ENCODE measurements around the gene POLDIP3.
"Not testable (repeated sequence)": the region's sequence is repeated elsewhere in the genome, so short reads cannot be mapped to it uniquely, and the experiment has no call there.

Gene POLDIP3

GRCh38 chr22:42608136-42608822 lies 6.4 kb downstream of the POLDIP3 start:
- H3K4me3 ChIP-seq (ENCODE audit: low read depth, low read length) = no peak overlapping the region
- no peak for TF ChIP-seq CTCF (IDR thresholded peaks at IDR 0.05; ENCODE audit: borderline replicate concordance, insufficient read depth, low read depth, low read length)

GRCh38 chr22:42607641-42608040 lies 7.0 kb downstream of the POLDIP3 start:
- H3K4me3 ChIP-seq (ENCODE audit: low read depth, low read length) = not testable (repeated sequence)

- TF ChIP-seq CTCF (IDR thresholded peaks at IDR 0.05; ENCODE audit: borderline replicate concordance, insufficient read depth, low read depth, low read length) = no peak
- no peak overlapping the region for H3K4me3 ChIP-seq (ENCODE audit: low read depth, low read length)
These were observed 10.3 kb downstream of the POLDIP3 start for GRCh38 chr22:42604403-42604802.

- no peak overlapping the region for H3K4me3 ChIP-seq (ENCODE audit: low read depth, low read length)
- TF ChIP-seq CTCF (IDR thresholded peaks at IDR 0.05; ENCODE audit: borderline replicate concordance, insufficient read depth, low read depth, low read length) = no peak
These were observed 11.3 kb downstream of the POLDIP3 start for GRCh38 chr22:42603427-42603826.

- H3K4me3 ChIP-seq (ENCODE audit: low read depth, low read length) = no peak overlapping the region
- TF ChIP-seq CTCF (IDR thresholded peaks at IDR 0.05; ENCODE audit: borderline replicate concordance, insufficient read depth, low read depth, low read length) = no peak
These were observed 12.2 kb downstream of the POLDIP3 start for GRCh38 chr22:42602470-42602869.

- TF ChIP-seq CTCF (IDR thresholded peaks at IDR 0.05; ENCODE audit: borderline replicate concordance, insufficient read depth, low read depth, low read length) = no peak
- no peak overlapping the region for H3K4me3 ChIP-seq (ENCODE audit: low read depth, low read length)
These were observed 12.7 kb downstream of the POLDIP3 start for GRCh38 chr22:42601879-42602465.

GRCh38 chr22:42596863-42597530 lies 17.7 kb downstream of the POLDIP3 start:
- TF ChIP-seq CTCF (IDR thresholded peaks at IDR 0.05; ENCODE audit: borderline replicate concordance, insufficient read depth, low read depth, low read length) = no peak
- H3K4me3 ChIP-seq (ENCODE audit: low read depth, low read length) = no peak overlapping the region

All from GM12875 (cell line).